Posterior cingulate gyrus (tissue), 11 donors: ENCODE results near the gene ALDH1A2.
"Not testable (repeated sequence)": the region's sequence is repeated elsewhere in the genome, so short reads cannot be mapped to it uniquely, and the experiment has no call there.

Experiments
- DNase-seq, 10 donors: peaks; one replicate each; pipeline versions ENCODE4 v3.0.0 to v3.0.0-alpha.2; 2020 to 2021; ENCODE audit warnings: mixed read lengths in 3 of 10
- intact Hi-C: fragments of 100-400 bp; cut with DNase I; formaldehyde crosslinking; loops from one replicate; pipeline ENCODE4 v1.15.1; 2023

ALDH1A2 gene

GRCh38 chr15:58045376-58045775 is 20.1 kb downstream of the ALDH1A2 start:
- intact Hi-C loops: not testable (repeated sequence)
- peak in 1 of 10 donors; percentile 26 for DNase-seq

DNA sequence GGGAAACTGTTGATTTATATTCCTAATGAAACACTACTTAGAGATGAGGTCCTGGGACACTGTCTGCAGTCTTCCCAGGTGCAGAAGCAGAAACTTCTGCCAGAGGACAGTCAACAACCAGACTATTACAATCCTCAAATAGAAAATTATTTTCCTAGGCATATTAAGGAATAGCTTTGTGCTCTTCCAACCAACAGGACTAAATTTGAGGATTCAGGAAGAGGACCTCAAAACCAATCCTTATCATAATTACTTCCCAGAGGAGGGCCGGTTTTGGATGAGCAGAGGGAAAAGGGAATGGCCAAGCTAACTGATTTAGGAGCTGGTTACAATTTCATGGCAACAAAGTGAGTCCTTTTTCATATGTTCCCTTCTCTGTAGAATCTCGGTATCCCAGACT is 21.0 kb downstream of the ALDH1A2 start:
- intact Hi-C loops: no loop called here
- no peak for DNase-seq

GRCh38 chr15:58043192-58043903 is 22.2 kb downstream of the ALDH1A2 start:
- intact Hi-C loops: no loop called here
- peak in 2 of 10 donors; percentile 26 to 46 for DNase-seq

DNA sequence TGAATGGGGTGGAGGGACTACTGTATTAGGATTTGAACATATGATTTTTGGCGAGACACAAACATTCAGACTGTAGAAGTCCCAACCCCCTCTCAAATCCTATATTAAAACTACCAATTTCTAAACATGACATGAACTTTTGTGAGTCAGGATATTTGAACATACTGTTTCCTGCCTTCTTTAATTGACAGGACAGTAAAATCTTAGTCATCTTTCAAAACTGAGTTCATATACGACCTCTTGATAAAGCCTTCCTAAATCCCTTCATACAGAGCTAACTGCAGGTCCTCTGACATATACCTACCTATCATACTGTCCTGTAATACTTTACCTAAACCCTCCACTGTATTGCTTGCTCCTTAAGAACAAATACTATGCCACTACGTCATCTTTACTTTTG is 23.5 kb downstream of the ALDH1A2 start:
- intact Hi-C loops: no loop called here

GRCh38 chr15:58040150-58040549 is 25.4 kb downstream of the ALDH1A2 start:
- no peak for DNase-seq
- intact Hi-C loops: no loop called here

More for the DNA sequence above, 23.5 kb downstream of the ALDH1A2 start:
- no peak for DNase-seq

- intact Hi-C loops: no loop called here
- DNase-seq: no peak
These were observed 26.2 kb downstream of the ALDH1A2 start for GRCh38 chr15:58039079-58040035.

DNA sequence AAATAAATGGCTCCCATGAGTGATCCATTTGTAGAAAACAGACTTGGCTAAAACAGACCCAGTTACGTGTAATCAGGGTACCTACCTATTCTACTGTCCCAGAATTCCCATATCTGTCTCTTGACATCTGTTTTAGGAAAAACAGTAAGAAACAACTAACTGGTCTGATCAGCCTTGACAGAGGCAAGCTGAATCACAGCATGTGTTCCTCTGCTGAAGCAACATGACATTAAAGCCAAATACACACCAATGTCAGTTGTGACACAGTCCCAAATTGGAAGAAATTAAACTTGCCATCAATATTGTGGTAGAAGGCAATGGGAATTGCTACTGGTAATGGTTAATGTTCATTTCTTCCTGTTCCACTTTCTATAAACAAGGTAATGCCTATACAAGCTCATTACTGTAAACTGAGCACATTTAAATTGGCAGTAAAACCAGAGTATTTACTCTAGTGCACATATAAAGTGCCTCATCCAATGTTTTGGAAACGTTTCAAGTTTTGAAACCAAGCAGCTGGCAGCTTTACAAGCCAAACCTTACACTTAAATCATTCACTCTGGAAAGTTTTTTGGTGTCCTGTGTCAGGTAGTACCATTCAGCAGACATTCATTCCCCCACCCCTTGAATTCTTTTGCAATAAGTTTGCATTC is 27.0 kb downstream of the ALDH1A2 start:
- intact Hi-C loops: no loop called here

DNA sequence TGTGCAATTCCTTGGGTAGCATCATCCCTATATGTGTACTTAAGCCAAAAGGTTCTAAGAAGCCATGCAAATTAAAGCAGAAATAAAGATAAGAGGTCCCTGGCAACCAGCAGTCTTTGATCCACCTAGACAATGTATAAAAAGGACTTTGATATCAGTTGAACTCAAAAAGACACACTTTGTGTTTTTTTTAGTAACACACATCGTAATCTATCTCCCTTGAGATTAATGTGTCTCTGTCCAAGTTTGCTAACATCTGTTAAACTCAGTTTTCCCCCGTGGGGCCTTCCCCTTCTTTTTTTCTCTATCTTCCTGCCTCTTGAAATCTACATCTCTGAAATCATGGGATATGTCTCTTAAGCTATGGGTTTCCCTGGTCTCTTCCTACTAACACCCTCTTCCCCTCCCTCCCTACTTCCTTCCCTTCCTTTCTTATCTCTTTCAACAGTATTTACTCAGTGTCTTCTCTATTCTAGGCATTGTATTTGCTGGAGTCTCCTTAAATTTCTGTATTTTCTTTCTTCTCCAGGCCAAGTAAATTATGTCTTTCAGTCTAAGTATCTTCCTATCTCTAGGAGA is 27.7 kb downstream of the ALDH1A2 start:
- DNase-seq: no peak
- intact Hi-C loops: no loop called here

More for the DNA sequence above, 27.0 kb downstream of the ALDH1A2 start:
- no peak for DNase-seq

DNA sequence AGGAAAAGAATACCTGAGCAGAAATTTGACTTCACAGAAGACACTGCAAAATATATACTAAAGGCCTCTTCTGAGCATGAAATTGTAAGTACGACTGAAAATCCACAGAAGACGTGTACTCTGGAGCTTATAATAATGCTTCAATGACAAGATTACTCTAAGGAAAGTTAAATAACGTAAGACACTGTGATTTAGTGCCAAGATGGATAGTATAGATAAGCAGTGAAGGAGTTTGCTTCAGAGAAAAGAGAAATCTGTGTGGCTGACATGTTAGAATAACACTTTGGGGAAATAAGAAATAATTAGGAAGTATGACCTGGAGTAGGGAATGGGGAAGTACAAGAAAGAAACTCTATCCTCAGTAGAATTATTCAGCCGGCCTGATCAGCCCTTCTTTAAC is 28.9 kb downstream of the ALDH1A2 start:
- DNase-seq: no peak
- intact Hi-C loops: no loop called here

DNA sequence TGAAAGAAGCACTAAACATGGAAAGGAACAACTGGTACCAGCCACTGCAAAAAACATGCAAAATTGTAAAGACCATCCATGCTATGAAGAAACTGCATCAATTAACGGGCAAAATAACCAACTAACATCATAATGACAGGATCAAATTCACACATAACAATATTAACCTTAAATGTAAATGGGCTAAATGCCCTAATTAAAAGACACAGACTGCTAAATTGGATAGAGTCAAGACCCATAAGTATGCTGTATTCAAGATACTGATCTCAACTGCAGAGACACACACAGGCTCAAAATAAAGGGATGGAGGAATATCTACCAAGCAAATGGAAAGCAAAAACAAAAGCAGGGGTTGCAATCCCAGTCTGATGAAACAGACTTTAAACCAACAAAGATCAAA is 37.1 kb downstream of the ALDH1A2 start:
- DNase-seq, intact Hi-C loops: not testable (repeated sequence)

GRCh38 chr15:58026552-58026951 is 39.0 kb downstream of the ALDH1A2 start:
- intact Hi-C loops: no loop called here
- DNase-seq: peak in 1 of 10 donors; percentile 59

- DNase-seq: no peak
- intact Hi-C loops: no loop called here
These were observed 39.5 kb downstream of the ALDH1A2 start for GRCh38 chr15:58026051-58026450.

- DNase-seq: peak in 1 of 10 donors; percentile 70
- intact Hi-C loops: no loop called here
These were observed 43.9 kb downstream of the ALDH1A2 start for GRCh38 chr15:58021332-58022230.

GRCh38 chr15:58019503-58020376 is 45.8 kb downstream of the ALDH1A2 start:
- DNase-seq: no peak
- intact Hi-C loops: no loop called here

- DNase-seq: no peak
- intact Hi-C loops: no loop called here
These were observed 47.6 kb downstream of the ALDH1A2 start for GRCh38 chr15:58017869-58018268.

DNA sequence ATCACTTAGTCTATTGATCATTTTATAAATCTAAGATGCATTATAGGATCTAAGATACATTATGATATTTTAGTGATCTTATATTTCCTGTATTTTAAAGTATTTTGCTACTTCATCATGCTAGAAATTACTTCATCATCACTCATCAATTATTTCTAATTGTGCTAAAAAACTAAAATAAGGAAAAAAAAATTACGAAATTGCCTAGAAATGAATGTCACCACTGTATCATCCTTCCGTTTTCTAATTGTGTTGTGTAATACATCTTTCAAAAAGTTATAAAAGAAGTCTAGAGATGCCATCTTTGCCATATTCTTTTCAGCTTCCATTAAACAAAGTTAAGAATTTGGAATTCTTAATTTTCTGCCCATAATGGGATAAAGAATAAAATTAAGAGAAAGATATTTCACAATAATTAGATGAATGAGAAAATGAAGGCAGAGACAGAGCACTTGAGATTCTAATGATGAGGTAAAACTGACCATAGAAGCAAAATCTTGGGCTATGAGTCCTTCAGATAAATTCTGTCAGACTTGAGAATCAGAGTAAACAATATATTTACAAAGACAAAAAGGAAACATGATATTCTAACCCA is 48.8 kb downstream of the ALDH1A2 start:
- intact Hi-C loops: no loop called here
- no peak for DNase-seq

DNA sequence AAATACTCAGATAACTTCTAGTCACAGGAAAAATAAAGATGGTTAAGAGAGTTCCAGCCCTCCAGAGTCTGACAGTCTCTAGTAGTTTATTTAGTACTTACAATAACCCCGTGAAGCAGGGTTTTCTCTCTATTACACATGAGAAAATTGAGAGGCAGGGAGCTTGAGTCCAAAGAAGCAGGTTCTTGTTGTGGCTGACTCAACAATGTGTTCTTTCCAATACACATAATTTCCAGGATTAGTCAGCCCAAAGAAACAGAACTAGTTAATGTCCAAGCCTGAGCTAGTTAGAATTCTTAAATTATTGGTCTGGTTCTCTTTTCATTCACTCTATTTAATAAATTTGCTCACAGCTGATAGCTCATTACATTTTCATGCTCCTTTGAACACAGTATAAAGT is 49.9 kb downstream of the ALDH1A2 start:
- no peak for DNase-seq
- intact Hi-C loops: no loop called here

- DNase-seq: no peak
- intact Hi-C loops: no loop called here
These were observed 51.0 kb downstream of the ALDH1A2 start for GRCh38 chr15:58014470-58014869.
